ENCODE data around the gene TMEM95.

DNA sequence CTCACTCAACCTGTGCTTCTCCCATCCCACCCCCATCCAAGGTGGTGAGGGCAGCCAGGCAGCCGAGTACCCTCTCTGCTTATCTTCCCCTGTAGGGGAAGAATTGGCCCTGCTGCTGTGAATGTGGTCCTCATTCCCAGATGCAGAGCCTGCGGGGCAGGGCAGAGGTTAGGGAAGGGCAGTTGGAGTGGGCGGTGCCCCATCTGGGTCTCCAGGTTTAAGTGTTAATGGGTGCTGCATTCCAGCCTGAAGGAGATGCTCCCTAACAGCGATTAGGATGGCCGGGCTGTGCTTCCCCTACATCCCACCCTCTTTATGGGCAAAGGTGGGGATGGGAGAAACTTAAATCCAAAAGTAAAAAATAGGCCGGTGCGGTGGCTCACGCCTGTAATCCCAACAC is 12.1 kb downstream of the TMEM95 start:
- TF ChIP-seq EP300 (IDR thresholded peaks at IDR 0.05), result no peak
- TF ChIP-seq CTCF (IDR thresholded peaks at IDR 0.05), result no peak
- no peak for TF ChIP-seq POLR2AphosphoS5 (IDR thresholded peaks at IDR 0.05)
- TF ChIP-seq POLR2A (IDR thresholded peaks at IDR 0.05), result no peak
